OCI-LY1 (cell line): ENCODE data around the gene B3GALNT2.

Source experiments
- H2AFZ ChIP-seq: fragments of 200-600 bp; sonication (generic), shearing (Covaris generic); 2 replicates; pipeline ENCODE4 v1.6.0; 2014; ENCODE audit warnings: antibody characterized with exemption, mild to moderate bottlenecking, low read length
- H3F3A ChIP-seq: fragments of 200-600 bp; sonication (generic), shearing (Covaris generic); 2 replicates; pipeline ENCODE4 v1.6.0; 2014; ENCODE audit warnings: mild to moderate bottlenecking, antibody characterized with exemption, low read length, moderate library complexity; ENCODE audit not compliant: insufficient read depth
- H3K27ac ChIP-seq: fragments of 200-600 bp; sonication (generic); 2 replicates; pipeline ENCODE4 v1.5.1; 2014; ENCODE audit warnings: low read length, mixed run types, mild to moderate bottlenecking, low read depth; ENCODE audit not compliant: poor library complexity, severe bottlenecking
- H3K27me3 ChIP-seq: fragments of 200-600 bp; sonication (generic); 2 replicates; pipeline ENCODE4 v1.6.0; 2014; ENCODE audit warnings: antibody characterized with exemption, mild to moderate bottlenecking, low read length, moderate library complexity; ENCODE audit not compliant: insufficient read depth
- H3K36me3 ChIP-seq: fragments of 200-600 bp; sonication (generic); 2 replicates; pipeline ENCODE4 v1.6.1; 2014; ENCODE audit warnings: mild to moderate bottlenecking, antibody characterized with exemption, low read length, moderate library complexity, mixed read lengths; ENCODE audit not compliant: insufficient read depth
- H3K4me1 ChIP-seq: fragments of 200-600 bp; sonication (generic); 2 replicates; pipeline ENCODE4 v1.5.1; 2014; ENCODE audit warnings: mild to moderate bottlenecking, low read length, moderate library complexity; ENCODE audit not compliant: insufficient read depth, severe bottlenecking
- H3K4me2 ChIP-seq: fragments of 200-600 bp; sonication (generic), shearing (Covaris generic); 2 replicates; pipeline ENCODE4 v1.6.1; 2014; ENCODE audit warnings: low read length
- H3K4me3 ChIP-seq: fragments of 200-600 bp; sonication (generic); 2 replicates; pipeline ENCODE4 v1.5.1; 2014; ENCODE audit warnings: low read length, low read depth, mild to moderate bottlenecking, mixed read lengths; ENCODE audit not compliant: poor library complexity, severe bottlenecking
- H3K79me2 ChIP-seq: fragments of 200-600 bp; shearing (Covaris generic); 2 replicates; pipeline ENCODE4 v1.6.1; 2016; ENCODE audit warnings: mixed run types, low read length, mixed read lengths; ENCODE audit not compliant: insufficient read depth
- H3K9ac ChIP-seq: fragments of 200-600 bp; sonication (generic), shearing (Covaris generic); 2 replicates; pipeline ENCODE4 v1.6.1; 2014; ENCODE audit warnings: mild to moderate bottlenecking, low read length, mixed read lengths
- H3K9me2 ChIP-seq: fragments of 200-600 bp; sonication (generic), shearing (Covaris generic); 2 replicates; pipeline ENCODE4 v1.6.1; 2014; ENCODE audit warnings: low read depth, mild to moderate bottlenecking, low read length, mixed read lengths
- H3K9me3 ChIP-seq: fragments of 200-600 bp; shearing (Covaris generic); 2 replicates; pipeline ENCODE4 v1.6.1; 2014; ENCODE audit warnings: low read length, mixed read lengths
- H4K20me1 ChIP-seq: fragments of 200-600 bp; sonication (generic), shearing (Covaris generic); 2 replicates; pipeline ENCODE4 v1.6.0; 2016; ENCODE audit warnings: mild to moderate bottlenecking, low read length; ENCODE audit not compliant: insufficient read depth
- CTCF ChIP-seq: fragments of 200-600 bp; sonication (generic), shearing (Covaris generic); IDR thresholded peaks from 2 replicates; pipeline ENCODE4 v1.5.1; 2017; ENCODE audit warnings: mild to moderate bottlenecking, antibody characterized with exemption, low read length, moderate library complexity, mixed read lengths
- EZH2 ChIP-seq: fragments of 200-600 bp; sonication (generic), shearing (Covaris generic); IDR thresholded peaks from 2 replicates; pipeline ENCODE4 v1.8.0; 2017; ENCODE audit warnings: borderline replicate concordance, mixed run types, mild to moderate bottlenecking, antibody characterized with exemption, low read length, moderate library complexity, mixed read lengths

B3GALNT2 gene

GRCh38 chr1:235486321-235486720, 17.9 kb downstream of the B3GALNT2 start:
- H3K9me2 ChIP-seq, result no peaks in the 10 kb centered on the region
- no peak overlapping the region for H3K4me2 ChIP-seq
- H2AFZ ChIP-seq, result no peak overlapping the region
- no peaks in the 10 kb centered on the region for H3K4me1 ChIP-seq
- H3K27me3 ChIP-seq, result no peaks in the 10 kb centered on the region
- H3K27ac ChIP-seq, result no peak overlapping the region
- H4K20me1 ChIP-seq, result no peaks in the 10 kb centered on the region
- H3K4me3 ChIP-seq, result no peak overlapping the region
- TF ChIP-seq CTCF (no peak), EZH2 (no peak)
- H3K9me3 ChIP-seq, result no peaks in the 10 kb centered on the region
- H3K9ac ChIP-seq, result no peak overlapping the region
- H3F3A ChIP-seq, result no peaks in the 10 kb centered on the region
- H3K36me3 ChIP-seq, result peaks cover 25% of the 10 kb centered on the region
- no peaks in the 10 kb centered on the region for H3K79me2 ChIP-seq

GRCh38 chr1:235485558-235485957, 18.7 kb downstream of the B3GALNT2 start:
- H3K36me3 ChIP-seq, result peaks cover 25% of the 10 kb centered on the region
- no peaks in the 10 kb centered on the region for H3K9me2 ChIP-seq
- H4K20me1 ChIP-seq, result no peaks in the 10 kb centered on the region

GRCh38 chr1:235483090-235483489, 21.2 kb downstream of the B3GALNT2 start:
- H3K4me1 ChIP-seq, result no peaks in the 10 kb centered on the region
- H3F3A ChIP-seq, result no peaks in the 10 kb centered on the region
- H3K4me3 ChIP-seq, result no peak overlapping the region
- H3K4me2 ChIP-seq, result no peak overlapping the region
- no peaks in the 10 kb centered on the region for H3K9me3 ChIP-seq
- no peaks in the 10 kb centered on the region for H3K9me2 ChIP-seq
- H3K27ac ChIP-seq, result no peak overlapping the region
- no peak overlapping the region for H3K9ac ChIP-seq
- H3K36me3 ChIP-seq, result peaks cover 38% of the 10 kb centered on the region
- H2AFZ ChIP-seq, result no peak overlapping the region
- H4K20me1 ChIP-seq, result no peaks in the 10 kb centered on the region
- H3K79me2 ChIP-seq, result no peaks in the 10 kb centered on the region
- H3K27me3 ChIP-seq, result no peaks in the 10 kb centered on the region
- no peak for TF ChIP-seq EZH2
- no peak for TF ChIP-seq CTCF

More at GRCh38 chr1:235485558-235485957, 18.7 kb downstream of the B3GALNT2 start:
- H3K4me2 ChIP-seq, result no peak overlapping the region
- no peak overlapping the region for H3K27ac ChIP-seq
- no peak overlapping the region for H3K9ac ChIP-seq
- no peaks in the 10 kb centered on the region for H3K4me1 ChIP-seq
- no peaks in the 10 kb centered on the region for H3K79me2 ChIP-seq
- no peaks in the 10 kb centered on the region for H3F3A ChIP-seq
- no peak overlapping the region for H2AFZ ChIP-seq
- H3K4me3 ChIP-seq, result no peak overlapping the region
- H3K9me3 ChIP-seq, result no peaks in the 10 kb centered on the region
- no peaks in the 10 kb centered on the region for H3K27me3 ChIP-seq
- TF ChIP-seq CTCF (no peak), EZH2 (no peak)
